ENCODE measurements around the gene RELT.

Gene RELT

GRCh38 chr11:73423506-73423905, 47.3 kb downstream of the RELT start:
- in situ Hi-C loops (cut with MboI; ENCODE audit: low sequenced_read_pairs, unreplicated experiment) = no loop called here
- DNase-seq (ENCODE audit: low spot score) = no peak
- TF ChIP-seq CTCF (IDR thresholded peaks at IDR 0.05; ENCODE audit: borderline replicate concordance, control extremely low read depth, extremely low read depth, insufficient read depth, missing control alignments) = no peak

- no peak for DNase-seq (ENCODE audit: low spot score)
- TF ChIP-seq CTCF (IDR thresholded peaks at IDR 0.05; ENCODE audit: borderline replicate concordance, control extremely low read depth, extremely low read depth, insufficient read depth, missing control alignments) = no peak
- in situ Hi-C loops (cut with MboI; ENCODE audit: low sequenced_read_pairs, unreplicated experiment) = no loop called here
Measured at GRCh38 chr11:73425108-73425507, 48.9 kb downstream of the RELT start.

- no peak for TF ChIP-seq CTCF (IDR thresholded peaks at IDR 0.05; ENCODE audit: borderline replicate concordance, control extremely low read depth, extremely low read depth, insufficient read depth, missing control alignments)
- in situ Hi-C loops (cut with MboI; ENCODE audit: low sequenced_read_pairs, unreplicated experiment) = no loop called here
- no peak for DNase-seq (ENCODE audit: low spot score)
Measured at GRCh38 chr11:73426219-73426850, 50.1 kb downstream of the RELT start.

- TF ChIP-seq CTCF (IDR thresholded peaks at IDR 0.05; ENCODE audit: borderline replicate concordance, control extremely low read depth, extremely low read depth, insufficient read depth, missing control alignments) = no peak
- no peak for DNase-seq (ENCODE audit: low spot score)
- in situ Hi-C loops (cut with MboI; ENCODE audit: low sequenced_read_pairs, unreplicated experiment) = no loop called here
Measured at GRCh38 chr11:73428227-73428626, 52.0 kb downstream of the RELT start.

GRCh38 chr11:73428699-73429098, 52.5 kb downstream of the RELT start:
- no peak for TF ChIP-seq CTCF (IDR thresholded peaks at IDR 0.05; ENCODE audit: borderline replicate concordance, control extremely low read depth, extremely low read depth, insufficient read depth, missing control alignments)
- in situ Hi-C loops (cut with MboI; ENCODE audit: low sequenced_read_pairs, unreplicated experiment) = no loop called here
- DNase-seq (ENCODE audit: low spot score) = no peak

GRCh38 chr11:73429121-73429750, 53.0 kb downstream of the RELT start:
- no peak for TF ChIP-seq CTCF (IDR thresholded peaks at IDR 0.05; ENCODE audit: borderline replicate concordance, control extremely low read depth, extremely low read depth, insufficient read depth, missing control alignments)
- no peak for DNase-seq (ENCODE audit: low spot score)
- in situ Hi-C loops (cut with MboI; ENCODE audit: low sequenced_read_pairs, unreplicated experiment) = no loop called here

Measured in GM13976 (cell line).